ENCODE results near the gene ATF6.

- no peak for TF ChIP-seq CTCF (IDR thresholded peaks at IDR 0.05)
- TF ChIP-seq POLR2AphosphoS5 (IDR thresholded peaks at IDR 0.05; ENCODE audit: insufficient read depth in 1 of 2, low read depth in 1 of 2) = no peak
- TF ChIP-seq POLR2A (IDR thresholded peaks at IDR 0.05) = no peak
Observed at GRCh38 chr1:161723459-161724141, 42.5 kb upstream of the ATF6 start.
